Activated T-helper 1 cell treated with anti-CD3 and anti-CD28 coated beads, Interleukin-12 subunit alpha, Interleukin-12 subunit beta, Interleukin-2, Interleukin-4 antibody, amounts not matched to agents 30 ng/mL and 10 ng/mL and 1 ng/mL, durations not matched to agents 14 hours and 24 hours and 36 hours (primary cell): ENCODE measurements around the gene HOXC9. TPM values are rescaled to one million over a fixed set of nuclear protein-coding genes. Genes with fewer than 3 reads are reported as not detected.
A peak's percentile ranks its signal among the peaks of the same experiment; 100 is the strongest.

Source experiments
- DNase-seq: peaks from one replicate; pipeline ENCODE4 v3.0.0; 2021; ENCODE audit warnings: low spot score
- H3K27ac Mint-ChIP-seq: one replicate; pipeline ENCODE4 v1.8.0; 2021; ENCODE audit warnings: mild to moderate bottlenecking, mixed read lengths
- H3K27me3 Mint-ChIP-seq: one replicate; pipeline ENCODE4 v1.8.0; 2022; ENCODE audit warnings: mild to moderate bottlenecking, moderate library complexity, mixed read lengths; ENCODE audit not compliant: insufficient read depth
- H3K36me3 Mint-ChIP-seq: one replicate; pipeline ENCODE4 v1.8.0; 2021; ENCODE audit warnings: low read depth, mixed read lengths
- H3K4me1 Mint-ChIP-seq: one replicate; pipeline ENCODE4 v1.8.0; 2021; ENCODE audit warnings: low read depth, mixed read lengths
- H3K4me3 Mint-ChIP-seq: one replicate; pipeline ENCODE4 v1.8.0; 2021; ENCODE audit warnings: mild to moderate bottlenecking, moderate library complexity, mixed read lengths
- H3K9me3 Mint-ChIP-seq: one replicate; pipeline ENCODE4 v1.8.0; 2021; ENCODE audit warnings: mixed read lengths
- intact Hi-C: fragments of 100-400 bp; cut with micrococcal nuclease; formaldehyde crosslinking; loops from one replicate; pipeline ENCODE4 v1.15.1; 2024
- total RNA-seq: library from RNA; stranded (reverse); gene quantifications from 2 replicates; pipeline ENCODE4 v1.2.3, GENCODE V29; 2022

HOXC9 gene
- total RNA-seq, 1 donor from 2014 or later, result not detected

GRCh38 chr12:53956251-53956887 is 43.6 kb upstream of the HOXC9 start:
- H3K27me3 Mint-ChIP-seq, result peaks cover 84% of the 10 kb centered on the region
- no peak overlapping the region for H3K4me3 Mint-ChIP-seq
- no peak for DNase-seq
- no peaks in the 10 kb centered on the region for H3K4me1 Mint-ChIP-seq
- peak overlapping the region; percentile 63 for H3K27ac Mint-ChIP-seq
- H3K9me3 Mint-ChIP-seq, result no peaks in the 10 kb centered on the region
- no peaks in the 10 kb centered on the region for H3K36me3 Mint-ChIP-seq
- intact Hi-C loops, result loop anchor here (2.0 kb wide), 1 partner anchor 16 kb away; the partner anchor contains the start of gene HOXC11

- DNase-seq, result no peak
- no peak overlapping the region for H3K4me3 Mint-ChIP-seq
- no peaks in the 10 kb centered on the region for H3K4me1 Mint-ChIP-seq
- H3K9me3 Mint-ChIP-seq, result no peaks in the 10 kb centered on the region
- intact Hi-C loops, result loop anchor here (2.0 kb wide), 1 partner anchor 16 kb away; the partner anchor contains the start of gene HOXC11
- H3K27ac Mint-ChIP-seq, result no peak overlapping the region
- H3K36me3 Mint-ChIP-seq, result no peaks in the 10 kb centered on the region
- peaks cover 83% of the 10 kb centered on the region for H3K27me3 Mint-ChIP-seq
Observed at GRCh38 chr12:53956914-53957536, 42.9 kb upstream of the HOXC9 start.

- Mint-ChIP-seq H3K4me3 (no peak overlapping the region), H3K36me3 (no peaks in the 10 kb centered on the region), H3K27ac (no peak overlapping the region), H3K27me3 (peaks cover 83% of the 10 kb centered on the region), H3K4me1 (no peaks in the 10 kb centered on the region), H3K9me3 (no peaks in the 10 kb centered on the region)
- DNase-seq, result no peak
- intact Hi-C loops, result no loop called here
Observed at GRCh38 chr12:53958128-53958527, 41.8 kb upstream of the HOXC9 start.

DNA sequence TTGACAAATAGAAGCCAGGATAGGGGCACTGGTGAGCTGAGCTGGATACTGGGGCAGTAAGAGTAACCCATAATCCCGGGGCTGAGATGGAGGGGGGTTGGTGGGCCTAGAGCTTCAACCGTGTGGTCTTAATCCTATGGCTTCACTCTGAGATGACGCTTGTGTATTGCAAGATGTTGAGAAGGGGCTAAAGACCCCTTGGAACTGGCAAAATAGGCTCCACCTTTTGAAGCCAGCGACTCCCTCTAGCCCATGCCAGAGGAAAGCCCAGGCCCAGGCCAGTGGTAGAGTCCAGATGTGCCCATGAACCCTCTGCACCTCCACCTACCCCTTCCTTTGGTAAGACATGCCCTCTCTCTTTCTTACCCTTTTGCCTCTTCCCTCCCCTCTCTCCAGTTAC is 40.6 kb upstream of the HOXC9 start:
- DNase-seq, result no peak
- H3K4me1 Mint-ChIP-seq, result no peaks in the 10 kb centered on the region
- H3K27ac Mint-ChIP-seq, result no peak overlapping the region
- intact Hi-C loops, result no loop called here
- H3K9me3 Mint-ChIP-seq, result no peaks in the 10 kb centered on the region
- H3K4me3 Mint-ChIP-seq, result no peak overlapping the region
- peaks cover 83% of the 10 kb centered on the region for H3K27me3 Mint-ChIP-seq
- H3K36me3 Mint-ChIP-seq, result no peaks in the 10 kb centered on the region

GRCh38 chr12:53960187-53961024 is 39.6 kb upstream of the HOXC9 start:
- DNase-seq, result no peak
- Mint-ChIP-seq H3K4me3 (no peak overlapping the region), H3K36me3 (no peaks in the 10 kb centered on the region), H3K27me3 (peaks cover 88% of the 10 kb centered on the region), H3K27ac (peak overlapping the region; percentile 50), H3K9me3 (no peaks in the 10 kb centered on the region), H3K4me1 (peaks cover 3% of the 10 kb centered on the region)
- intact Hi-C loops, result no loop called here

DNA sequence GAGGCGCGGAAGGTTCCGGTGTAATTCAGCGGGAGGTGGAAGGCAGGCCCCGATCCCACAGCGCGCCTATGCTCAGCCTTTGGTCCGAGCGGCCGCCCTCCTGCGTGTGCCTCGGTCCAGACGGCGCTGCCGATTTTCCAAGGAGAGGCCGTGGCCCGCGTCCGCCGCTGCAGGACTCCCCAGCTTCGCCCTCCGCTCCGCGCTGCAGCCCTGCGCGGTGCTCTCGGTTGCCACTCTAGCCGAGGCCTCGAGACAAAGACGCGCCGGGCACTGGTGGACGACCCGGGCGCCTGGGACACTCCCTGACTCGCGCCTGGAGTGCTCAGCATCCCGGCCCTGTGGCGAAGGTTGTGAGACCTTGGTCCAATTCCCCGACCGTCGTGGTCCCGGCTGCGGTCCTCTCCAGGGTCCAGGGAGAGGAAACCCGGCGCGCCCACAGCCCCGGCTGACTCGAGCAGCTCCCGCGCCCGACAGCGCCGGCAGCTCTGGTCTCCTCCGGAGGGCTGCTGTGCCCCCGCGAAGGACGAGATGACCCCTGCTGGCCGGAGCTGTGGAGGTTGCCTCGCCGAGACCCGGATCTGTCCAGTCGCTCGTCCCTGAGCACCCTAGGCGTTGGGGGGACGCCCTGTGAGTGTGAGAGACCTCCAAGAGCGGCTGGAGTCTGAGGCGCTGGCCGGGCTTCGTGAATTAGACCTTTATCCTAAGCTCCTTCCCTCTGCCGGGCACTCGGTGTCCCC is 38.8 kb upstream of the HOXC9 start:
- intact Hi-C loops, result no loop called here
- H3K9me3 Mint-ChIP-seq, result no peaks in the 10 kb centered on the region
- peaks cover 6% of the 10 kb centered on the region for H3K4me1 Mint-ChIP-seq
- no peaks in the 10 kb centered on the region for H3K36me3 Mint-ChIP-seq
- H3K27me3 Mint-ChIP-seq, result peaks cover 88% of the 10 kb centered on the region
- DNase-seq, result no peak
- peak overlapping the region; percentile 50 for H3K27ac Mint-ChIP-seq
- no peak overlapping the region for H3K4me3 Mint-ChIP-seq

GRCh38 chr12:53963005-53963404 is 37.0 kb upstream of the HOXC9 start:
- Mint-ChIP-seq H3K27ac (no peak overlapping the region), H3K36me3 (no peaks in the 10 kb centered on the region), H3K4me3 (no peak overlapping the region), H3K27me3 (peaks cover 88% of the 10 kb centered on the region), H3K9me3 (no peaks in the 10 kb centered on the region), H3K4me1 (peaks cover 6% of the 10 kb centered on the region)
- DNase-seq, result no peak
- intact Hi-C loops, result loop anchor here (2.0 kb wide), 1 partner anchor 34 kb away; no protein-coding TSS in a partner anchor

- Mint-ChIP-seq H3K4me3 (no peak overlapping the region), H3K9me3 (no peaks in the 10 kb centered on the region), H3K27me3 (peaks cover 88% of the 10 kb centered on the region), H3K4me1 (peaks cover 6% of the 10 kb centered on the region), H3K36me3 (no peaks in the 10 kb centered on the region), H3K27ac (peak overlapping the region; percentile 14)
- intact Hi-C loops, result loop anchor here (2.0 kb wide), 1 partner anchor 33 kb away; no protein-coding TSS in a partner anchor
- no peak for DNase-seq
Observed at GRCh38 chr12:53963434-53964314, 36.3 kb upstream of the HOXC9 start.

DNA sequence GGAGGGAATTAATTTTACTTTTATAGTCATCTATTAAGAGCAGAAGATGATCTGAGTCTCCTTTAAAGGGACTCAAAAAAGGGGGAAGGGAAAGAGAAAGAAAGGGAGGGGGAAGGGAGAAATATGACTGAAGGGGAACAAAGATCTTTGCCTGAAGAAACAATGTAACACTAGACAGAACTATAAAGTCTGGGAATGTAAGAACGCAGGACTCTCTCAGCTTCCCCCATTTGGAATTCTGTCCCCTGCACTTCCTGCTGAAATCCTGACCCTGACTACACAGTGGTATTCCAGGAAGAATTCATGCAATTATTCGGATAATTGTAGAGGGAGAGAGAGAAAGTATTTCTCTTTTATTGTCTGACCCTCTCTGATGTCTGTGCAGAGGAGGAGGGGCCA is 35.6 kb upstream of the HOXC9 start:
- intact Hi-C loops, result no loop called here
- no peaks in the 10 kb centered on the region for H3K36me3 Mint-ChIP-seq

DNA sequence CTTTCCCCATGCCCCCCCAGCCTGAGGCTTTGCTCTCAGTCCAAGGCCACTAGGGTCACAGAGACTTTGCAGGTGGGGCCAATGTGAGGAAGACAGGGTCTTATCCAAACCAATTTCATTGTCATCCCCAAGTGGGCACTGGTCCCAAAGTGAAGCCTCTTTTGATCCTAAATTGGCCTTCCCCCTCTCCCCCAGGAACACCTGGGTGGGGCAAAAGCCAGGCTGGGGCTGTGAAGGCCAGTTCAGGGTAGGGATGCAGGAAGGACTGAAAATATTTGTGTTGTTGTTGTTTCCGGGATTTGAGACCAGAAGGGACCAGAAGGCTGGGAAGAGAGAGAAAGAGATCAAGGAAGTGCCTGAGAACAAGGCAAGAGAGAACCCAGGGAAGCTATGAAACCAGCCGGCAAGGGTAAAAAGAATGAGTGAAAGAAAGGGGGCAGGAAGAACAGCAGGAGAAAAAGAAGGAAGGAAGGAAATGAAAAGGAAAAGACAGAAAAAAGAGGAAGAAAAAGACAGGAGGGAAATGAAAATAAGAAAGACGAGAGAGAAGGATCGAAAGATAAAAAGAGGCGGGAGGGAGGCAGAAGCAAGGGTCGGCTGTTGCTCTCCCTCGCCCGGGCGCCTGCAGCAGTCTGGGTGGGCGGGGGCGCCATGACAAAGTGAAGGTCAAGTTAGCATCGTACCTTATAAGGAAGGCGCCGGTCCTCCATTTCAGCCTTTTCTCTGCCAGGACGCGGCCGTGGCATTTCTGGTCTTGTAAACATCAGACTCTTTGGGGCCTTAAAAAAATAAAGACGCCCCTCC is 34.5 kb upstream of the HOXC9 start:
- H3K9me3 Mint-ChIP-seq, result no peaks in the 10 kb centered on the region
- no peaks in the 10 kb centered on the region for H3K36me3 Mint-ChIP-seq
- peaks cover 90% of the 10 kb centered on the region for H3K27me3 Mint-ChIP-seq
- intact Hi-C loops, result loop anchor here (2.0 kb wide), 1 partner anchor 15 kb away; no protein-coding TSS in a partner anchor
- H3K4me1 Mint-ChIP-seq, result peaks cover 6% of the 10 kb centered on the region
- DNase-seq, result no peak
- no peak overlapping the region for H3K4me3 Mint-ChIP-seq
- H3K27ac Mint-ChIP-seq, result peak overlapping the region; percentile 30

More for the DNA sequence above, 35.6 kb upstream of the HOXC9 start:
- Mint-ChIP-seq H3K4me3 (no peak overlapping the region), H3K27ac (no peak overlapping the region), H3K4me1 (peaks cover 6% of the 10 kb centered on the region), H3K9me3 (no peaks in the 10 kb centered on the region), H3K27me3 (peaks cover 90% of the 10 kb centered on the region)
- DNase-seq, result no peak

DNA sequence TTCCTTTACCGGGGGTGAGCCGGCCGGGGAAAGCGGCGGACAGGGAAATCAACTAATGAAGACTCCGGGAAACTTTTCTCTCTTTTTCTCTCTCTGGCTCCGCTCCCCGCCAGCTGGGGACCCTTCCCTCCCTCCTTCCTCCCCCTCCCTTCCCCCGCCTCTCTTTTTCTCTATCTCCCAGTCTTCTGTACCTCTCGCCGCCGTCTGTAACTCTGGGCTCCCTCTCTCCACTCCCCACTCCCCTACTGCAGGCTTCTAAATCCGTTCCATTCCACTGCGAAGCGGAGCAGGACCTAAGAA is 33.9 kb upstream of the HOXC9 start:
- intact Hi-C loops, result loop anchor here (2.0 kb wide), 1 partner anchor 15 kb away; no protein-coding TSS in a partner anchor
- no peak for DNase-seq
- H3K27me3 Mint-ChIP-seq, result peaks cover 93% of the 10 kb centered on the region
- no peak overlapping the region for H3K27ac Mint-ChIP-seq
- peaks cover 6% of the 10 kb centered on the region for H3K4me1 Mint-ChIP-seq
- H3K4me3 Mint-ChIP-seq, result no peak overlapping the region
- no peaks in the 10 kb centered on the region for H3K36me3 Mint-ChIP-seq
- H3K9me3 Mint-ChIP-seq, result no peaks in the 10 kb centered on the region
